HEK293 (cell line): Measurements from ENCODE around the gene SELENOI.
A peak's percentile ranks its signal among the peaks of the same experiment; 100 is the strongest.

ENCODE experiments used
- CTCF ChIA-PET: fragments of 350-600 bp; formaldehyde crosslinking; extraction: SDS; loops from one replicate; lab custom pipeline; 2021; ENCODE audit warnings: antibody characterized with exemption; lab: Yijun Ruan, JAX
- POLR2A ChIA-PET: fragments of 300-600 bp; formaldehyde crosslinking; extraction: SDS; loops from one replicate; lab custom pipeline; 2020; ENCODE audit warnings: antibody characterized with exemption, inconsistent platforms; lab: Yijun Ruan, JAX
- H3K27ac ChIP-seq: fragments of 200-500 bp; sonication (Bioruptor generic); 2 replicates; pipeline ENCODE4 v1.5.1; 2014; ENCODE audit warnings: low read depth, low read length, control low read depth, inconsistent platforms; ENCODE audit errors: extremely low read depth
- H3K36me3 ChIP-seq, 2 experiments: fragments of 200-500 bp in 1 of 2; sonication (Bioruptor generic) in 1 of 2; 1 replicate in 1 of 2; 2 replicates in 1 of 2; pipeline ENCODE4 v1.5.1; 2014 to 2017; ENCODE audit warnings: inconsistent platforms in 2 of 2, low read length in 2 of 2; ENCODE audit not compliant: control insufficient read depth in 2 of 2, insufficient read depth in 1 of 2
- H3K4me1 ChIP-seq: fragments of 200-500 bp; sonication (Bioruptor generic); 2 replicates; pipeline ENCODE4 v1.5.1; 2014; ENCODE audit warnings: mild to moderate bottlenecking, low read length, inconsistent platforms; ENCODE audit not compliant: control insufficient read depth, insufficient read depth
- H3K4me3 ChIP-seq: 2 replicates; pipeline ENCODE4 v1.5.1; 2011; ENCODE audit warnings: low read depth, mild to moderate bottlenecking, control low read depth, low read length, moderate library complexity
- H3K9me3 ChIP-seq: fragments of 200-500 bp; sonication (Bioruptor generic); 2 replicates; pipeline ENCODE4 v1.5.1; 2014; ENCODE audit warnings: low read depth, low read length, inconsistent platforms; ENCODE audit not compliant: control insufficient read depth, insufficient read depth
- HOXC10 ChIP-seq: sonication (generic); formaldehyde crosslinking; IDR thresholded peaks from 2 replicates; pipeline ENCODE4 v1.8.1; 2023; ENCODE audit warnings: mild to moderate bottlenecking, missing genetic modification reagents
- KLF8 ChIP-seq: fragments of 450-650 bp; formaldehyde crosslinking; IDR thresholded peaks from 2 replicates; pipeline ENCODE4 v1.5.1; 2016; ENCODE audit warnings: missing biosample characterization, missing genetic modification characterization
- KLF9 ChIP-seq: fragments of 450-650 bp; formaldehyde crosslinking; IDR thresholded peaks from 2 replicates; pipeline ENCODE4 v1.5.1; 2016; ENCODE audit warnings: missing biosample characterization, missing genetic modification characterization, low read depth
- MEIS1 ChIP-seq: sonication (generic); formaldehyde crosslinking; IDR thresholded peaks from 2 replicates; pipeline ENCODE4 v1.8.1; 2022; ENCODE audit warnings: missing genetic modification reagents, mild to moderate bottlenecking, borderline replicate concordance
- PBX3 ChIP-seq: sonication (generic); formaldehyde crosslinking; IDR thresholded peaks from 2 replicates; pipeline ENCODE4 v1.8.1; 2022; ENCODE audit warnings: mild to moderate bottlenecking, moderate library complexity, missing genetic modification reagents
- PRDM10 ChIP-seq: fragments of 450-650 bp; formaldehyde crosslinking; IDR thresholded peaks from 2 replicates; pipeline ENCODE4 v1.5.1; 2016; ENCODE audit warnings: missing biosample characterization, missing genetic modification characterization
- SALL2 ChIP-seq: fragments of 450-650 bp; formaldehyde crosslinking; IDR thresholded peaks from 2 replicates; pipeline ENCODE4 v1.5.0; 2017; ENCODE audit warnings: missing biosample characterization, mild to moderate bottlenecking, missing genetic modification characterization, borderline replicate concordance
- SCRT1 ChIP-seq: fragments of 450-650 bp; formaldehyde crosslinking; IDR thresholded peaks from 2 replicates; pipeline ENCODE4 v1.5.1; 2016; ENCODE audit warnings: missing biosample characterization, missing genetic modification characterization, borderline replicate concordance
- SP3 ChIP-seq: fragments of 450-650 bp; formaldehyde crosslinking; IDR thresholded peaks from 2 replicates; pipeline ENCODE4 v1.5.1; 2016; ENCODE audit warnings: missing biosample characterization, missing genetic modification characterization
- SP7 ChIP-seq: fragments of 450-650 bp; formaldehyde crosslinking; IDR thresholded peaks from 2 replicates; pipeline ENCODE4 v1.5.1; 2016; ENCODE audit warnings: missing biosample characterization, missing genetic modification characterization
- TRIM28 ChIP-seq: IDR thresholded peaks from 2 replicates; pipeline ENCODE4 v1.6.1; 2011; ENCODE audit warnings: low read length, control low read depth, borderline replicate concordance
- WT1 ChIP-seq: fragments of 450-650 bp; formaldehyde crosslinking; IDR thresholded peaks from 2 replicates; pipeline ENCODE4 v1.5.1; 2016; ENCODE audit warnings: missing biosample characterization, missing genetic modification characterization
- ZBTB1 ChIP-seq: fragments of 450-650 bp; formaldehyde crosslinking; IDR thresholded peaks from 2 replicates; pipeline ENCODE4 v1.5.1; 2016; ENCODE audit warnings: missing biosample characterization, missing genetic modification characterization
- ZBTB17 ChIP-seq: fragments of 450-650 bp; formaldehyde crosslinking; IDR thresholded peaks from 2 replicates; pipeline ENCODE4 v1.5.1; 2016; ENCODE audit warnings: missing biosample characterization, missing genetic modification characterization
- ZBTB20 ChIP-seq: fragments of 450-650 bp; formaldehyde crosslinking; IDR thresholded peaks from 2 replicates; pipeline ENCODE4 v1.5.1; 2016; ENCODE audit warnings: missing biosample characterization, missing genetic modification characterization
- ZBTB48 ChIP-seq: fragments of 450-650 bp; formaldehyde crosslinking; IDR thresholded peaks from 2 replicates; pipeline ENCODE4 v1.5.1; 2016; ENCODE audit warnings: missing biosample characterization, missing genetic modification characterization
- ZBTB8A ChIP-seq: fragments of 450-650 bp; formaldehyde crosslinking; IDR thresholded peaks from 2 replicates; pipeline ENCODE4 v1.5.1; 2016; ENCODE audit warnings: missing biosample characterization, missing genetic modification characterization
- ZFHX2 ChIP-seq: fragments of 450-650 bp; formaldehyde crosslinking; conservative IDR thresholded peaks from 2 replicates; pipeline ENCODE4 v1.5.1; 2016; ENCODE audit warnings: missing biosample characterization, missing genetic modification characterization
- ZNF114 ChIP-seq: fragments of 450-650 bp; formaldehyde crosslinking; IDR thresholded peaks from 2 replicates; pipeline ENCODE4 v1.5.0; 2017; ENCODE audit warnings: missing biosample characterization, missing genetic modification characterization
- ZNF2 ChIP-seq: fragments of 450-650 bp; formaldehyde crosslinking; IDR thresholded peaks from 2 replicates; pipeline ENCODE4 v1.5.1; 2016; ENCODE audit warnings: missing biosample characterization, missing genetic modification characterization
- ZNF211 ChIP-seq: fragments of 450-650 bp; formaldehyde crosslinking; IDR thresholded peaks from 2 replicates; pipeline ENCODE4 v1.5.1; 2016; ENCODE audit warnings: low read depth, missing biosample characterization, missing genetic modification characterization
- ZNF221 ChIP-seq: fragments of 450-650 bp; formaldehyde crosslinking; IDR thresholded peaks from 2 replicates; pipeline ENCODE4 v1.5.1; 2017; ENCODE audit warnings: missing biosample characterization, missing genetic modification characterization, borderline replicate concordance
- ZNF24 ChIP-seq: fragments of 450-650 bp; formaldehyde crosslinking; IDR thresholded peaks from 2 replicates; pipeline ENCODE4 v1.5.1; 2016; ENCODE audit warnings: missing biosample characterization, missing genetic modification characterization
- ZNF292 ChIP-seq: fragments of 450-650 bp; formaldehyde crosslinking; IDR thresholded peaks from 2 replicates; pipeline ENCODE4 v1.5.1; 2016; ENCODE audit warnings: low read depth, missing biosample characterization, missing genetic modification characterization, borderline replicate concordance
- ZNF335 ChIP-seq: fragments of 450-650 bp; formaldehyde crosslinking; conservative IDR thresholded peaks from 2 replicates; pipeline ENCODE4 v1.5.1; 2016; ENCODE audit warnings: missing biosample characterization, missing genetic modification characterization
- ZNF585B ChIP-seq: fragments of 450-650 bp; formaldehyde crosslinking; IDR thresholded peaks from 2 replicates; pipeline ENCODE4 v1.5.1; 2016; ENCODE audit warnings: missing biosample characterization, missing genetic modification characterization
- ZNF623 ChIP-seq: fragments of 450-650 bp; formaldehyde crosslinking; IDR thresholded peaks from 2 replicates; pipeline ENCODE4 v1.5.1; 2016; ENCODE audit warnings: missing biosample characterization, missing genetic modification characterization
- ZNF639 ChIP-seq: fragments of 450-650 bp; formaldehyde crosslinking; IDR thresholded peaks from 2 replicates; pipeline ENCODE4 v1.5.1; 2016; ENCODE audit warnings: missing biosample characterization, missing genetic modification characterization
- ZNF701 ChIP-seq: fragments of 450-650 bp; formaldehyde crosslinking; IDR thresholded peaks from 2 replicates; pipeline ENCODE4 v1.5.1; 2016; ENCODE audit warnings: missing biosample characterization, missing genetic modification characterization
- ZNF76 ChIP-seq: fragments of 450-650 bp; formaldehyde crosslinking; IDR thresholded peaks from 2 replicates; pipeline ENCODE4; 2016; ENCODE audit warnings: low read depth, missing biosample characterization, missing genetic modification characterization, borderline replicate concordance
- ZNF792 ChIP-seq: fragments of 450-650 bp; formaldehyde crosslinking; IDR thresholded peaks from 2 replicates; pipeline ENCODE4 v1.5.1; 2016; ENCODE audit warnings: missing biosample characterization, missing genetic modification characterization
- ZNF843 ChIP-seq: fragments of 450-650 bp; formaldehyde crosslinking; IDR thresholded peaks from 2 replicates; pipeline ENCODE4 v1.5.1; 2016; ENCODE audit warnings: missing biosample characterization, missing genetic modification characterization

SELENOI gene

GRCh38 chr2:26345545-26346453 is at the start of gene SELENOI:
Gene SELENOI, plus strand, starts transcription at chr2:26346143. Its CDS starts 90 bp downstream, at chr2:26346233.
- Histone ChIP-seq H3K36me3 (no peaks in the 10 kb centered on the region), H3K27ac (peak within 1 kb of the TSS; percentile 75), H3K9me3 (no peaks in the 10 kb centered on the region), H3K4me3 (peak within 1 kb of the TSS; percentile 92), H3K4me1 (no peaks in the 10 kb centered on the region; the same call in 1 of the 2 replicates)
- POLR2A ChIA-PET, result interaction anchor here (0.9 to 2.2 kb wide), 16 partner anchors 9 to 303 kb away, joined by 3 to 20 read pairs (median 5); partner anchors contain the start of genes DRC1, HADHA and HADHB
- CTCF ChIA-PET, result interaction anchor here (0.5 to 2.4 kb wide), 8 partner anchors 9 to 649 kb away, joined by 3 to 8 read pairs (median 4); no protein-coding TSS in a partner anchor
- TF ChIP-seq ZNF623 (tag by site-specific recombination) (no peak), WT1 (tag by site-specific recombination) (no peak), ZBTB48 (no peak), ZBTB17 (peak; percentile 50; the same call in 1 of the 2 replicates), PRDM10 (tag by site-specific recombination) (peak; percentile 71), MEIS1 (CRISPR knock-in tag) (no peak), ZNF792 (no peak), ZNF335 (tag by site-specific recombination) (peak; percentile 86), ZNF76 (peak; percentile 95), KLF9 (tag by site-specific recombination) (peak; percentile 40; the same call in 1 of the 2 replicates), TRIM28 (0 out of 2 replicates have a peak, but pooled peaks have one; percentile 23), ZNF114 (tag by site-specific recombination) (no peak), ZNF211 (tag by site-specific recombination) (no peak), ZFHX2 (tag by site-specific recombination) (peak; percentile 73), SCRT1 (no peak), ZNF292 (no peak), ZBTB20 (tag by site-specific recombination) (peak; percentile 72), SALL2 (tag by site-specific recombination) (no peak), ZNF2 (tag by site-specific recombination) (0 out of 2 replicates have a peak, but pooled peaks have one; percentile 27), HOXC10 (CRISPR knock-in tag) (no peak), ZBTB1 (tag by site-specific recombination) (no peak), ZNF639 (0 out of 2 replicates have a peak, but pooled peaks have one; percentile 16), ZNF24 (0 out of 2 replicates have a peak, but pooled peaks have one; percentile 30), SP3 (tag by site-specific recombination) (peak; percentile 88), KLF8 (tag by site-specific recombination) (0 out of 2 replicates have a peak, but pooled peaks have one; percentile 15), ZNF221 (no peak), ZNF585B (tag by site-specific recombination) (no peak), ZBTB8A (tag by site-specific recombination) (peak; percentile 53), ZNF843 (tag by site-specific recombination) (no peak), ZNF701 (no peak), PBX3 (peak; percentile 54; the same call in 1 of the 2 replicates), SP7 (peak; percentile 11; the same call in 1 of the 2 replicates)
